H1 (cell line): ENCODE results near the gene MPHOSPH9. TPM values are rescaled to one million over a fixed set of nuclear protein-coding genes. Genes with fewer than 3 reads are reported as not detected.
"Not testable (repeated sequence)": the region's sequence is repeated elsewhere in the genome, so short reads cannot be mapped to it uniquely, and the experiment has no call there.

Experiments
- CTCF ChIA-PET: fragments of 300-600 bp; sonication (Branson Sonifier 250); formaldehyde crosslinking; loops from one replicate; lab custom pipeline; 2021; ENCODE audit not compliant: partially characterized antibody; lab: Charles Lee
- POLR2A ChIA-PET: fragments of 300-600 bp; sonication (Branson Sonifier 250); formaldehyde crosslinking; loops from one replicate; lab custom pipeline; 2021; ENCODE audit warnings: inconsistent platforms; ENCODE audit not compliant: partially characterized antibody; lab: Charles Lee
- DNase-seq, 2 experiments: peaks; one replicate each; pipeline versions ENCODE4 v3.0.0 to v3.0.0-alpha.2; 2010 to 2022; ENCODE audit warnings: low spot score in 2 of 2, low read depth in 1 of 2, mixed read lengths in 1 of 2
- FAIRE-seq: peaks from 2 replicates; lab custom pipeline; 2011; peaks lifted over from hg19 to GRCh38; lab: Jason Lieb, UNC
- H2AFZ ChIP-seq: 2 replicates; pipeline ENCODE4 v1.8.1; 2012; ENCODE audit warnings: low read length, inconsistent platforms
- H2AK5ac ChIP-seq: 2 replicates; pipeline ENCODE4 v1.6.1; 2013; ENCODE audit warnings: low read depth, low read length
- H2BK120ac ChIP-seq: replicated peaks from 2 replicates; pipeline ENCODE3; 2013; ENCODE audit warnings: low read depth, low read length, inconsistent platforms
- H2BK12ac ChIP-seq: 2 replicates; pipeline ENCODE4 v1.6.1; 2013; ENCODE audit warnings: low read depth, low read length
- H2BK15ac ChIP-seq: 2 replicates; pipeline ENCODE4 v1.6.1; 2013; ENCODE audit warnings: low read length
- H2BK20ac ChIP-seq: 2 replicates; pipeline ENCODE4 v1.6.1; 2013; ENCODE audit warnings: low read length
- H2BK5ac ChIP-seq: 2 replicates; pipeline ENCODE4 v1.6.1; 2013; ENCODE audit warnings: low read depth, low read length
- H3K14ac ChIP-seq: 2 replicates; pipeline ENCODE4 v1.6.1; 2013; ENCODE audit warnings: inconsistent platforms; ENCODE audit not compliant: insufficient read length
- H3K18ac ChIP-seq: 2 replicates; pipeline ENCODE4 v1.6.1; 2013; ENCODE audit warnings: low read length; ENCODE audit errors: extremely low read depth
- H3K23ac ChIP-seq: 2 replicates; pipeline ENCODE4 v1.6.1; 2013; ENCODE audit warnings: inconsistent platforms; ENCODE audit not compliant: insufficient read length
- H3K23me2 ChIP-seq: 2 replicates; pipeline ENCODE4 v1.6.1; 2013; ENCODE audit warnings: low read depth, low read length
- H3K27ac ChIP-seq: 2 replicates; pipeline ENCODE4 v1.6.1; 2011; ENCODE audit warnings: low read depth, low read length, inconsistent platforms
- H3K27me3 ChIP-seq, 4 experiments: replicated peaks in 1 of 4; 1 replicate in 1 of 4; 2 replicates in 3 of 4; pipeline versions ENCODE4 v1.6.1 to v1.8.1; 2011 to 2013; ENCODE audit warnings: low read length in 3 of 4, mild to moderate bottlenecking in 3 of 4, inconsistent platforms in 2 of 4, mixed read lengths in 2 of 4, moderate library complexity in 1 of 4; ENCODE audit not compliant: control insufficient read depth in 3 of 4, insufficient read depth in 3 of 4; ENCODE audit errors: extremely low read depth in 1 of 4
- H3K36me3 ChIP-seq, 4 experiments: 2 replicates each; pipeline versions ENCODE4 v1.6.1 to v1.8.1; 2011 to 2013; ENCODE audit warnings: mild to moderate bottlenecking in 4 of 4, low read length in 3 of 4, moderate library complexity in 2 of 4, control low read depth in 1 of 4, inconsistent platforms in 1 of 4; ENCODE audit not compliant: insufficient read depth in 4 of 4, control insufficient read depth in 2 of 4
- H3K4ac ChIP-seq: replicated peaks from 2 replicates; pipeline ENCODE3; 2013; ENCODE audit warnings: low read length, low read depth, mixed read lengths, inconsistent platforms; ENCODE audit not compliant: insufficient read length
- H3K4me1 ChIP-seq, 4 experiments: replicated peaks in 1 of 4; 1 replicate in 1 of 4; 2 replicates in 3 of 4; pipeline versions ENCODE4 v1.6.1 to v1.8.1; 2011 to 2013; ENCODE audit warnings: low read length in 3 of 4, inconsistent platforms in 2 of 4, mixed read lengths in 1 of 4; ENCODE audit not compliant: insufficient read depth in 4 of 4, control insufficient read depth in 3 of 4
- H3K4me2 ChIP-seq, 2 experiments: 2 replicates each; pipeline versions ENCODE4 v1.6.1 to v1.8.1; 2011 to 2013; ENCODE audit warnings: low read depth in 2 of 2, low read length in 2 of 2, control low read depth in 1 of 2, inconsistent platforms in 1 of 2, mild to moderate bottlenecking in 1 of 2; ENCODE audit not compliant: insufficient read depth in 1 of 2
- H3K4me3 ChIP-seq, 4 experiments: fragments of 200-600, 300-600 bp in 1 of 4; sonication (generic), shearing (Covaris generic), sonication (Bioruptor Twin) in 1 of 4; 2 replicates each; pipeline versions ENCODE4 v1.5.1 to v1.8.1; 2011 to 2016; ENCODE audit warnings: low read length in 4 of 4, low read depth in 3 of 4, control low read depth in 2 of 4, inconsistent platforms in 2 of 4, mild to moderate bottlenecking in 2 of 4, mixed read lengths in 1 of 4, moderate library complexity in 1 of 4; ENCODE audit not compliant: insufficient read depth in 2 of 4; ENCODE audit errors: extremely low read depth in 1 of 4
- H3K56ac ChIP-seq: replicated peaks from 2 replicates; pipeline ENCODE3; 2013; ENCODE audit warnings: low read depth, mild to moderate bottlenecking, mixed read lengths, low read length, inconsistent platforms; ENCODE audit not compliant: insufficient read length
- H3K79me1 ChIP-seq: 2 replicates; pipeline ENCODE4 v1.6.1; 2013; ENCODE audit warnings: low read depth, low read length, control low read depth
- H3K79me2 ChIP-seq, 2 experiments: 2 replicates each; pipeline versions ENCODE4 v1.6.1 to v1.8.1; 2012 to 2013; ENCODE audit warnings: low read length in 2 of 2, mild to moderate bottlenecking in 2 of 2, inconsistent platforms in 1 of 2; ENCODE audit not compliant: insufficient read depth in 2 of 2, control insufficient read depth in 1 of 2
- H3K9ac ChIP-seq, 4 experiments: replicated peaks in 1 of 4; 1 replicate in 1 of 4; 2 replicates in 3 of 4; pipeline versions ENCODE4 v1.6.1 to v1.8.1; 2011 to 2013; ENCODE audit warnings: low read depth in 3 of 4, low read length in 3 of 4, control low read depth in 2 of 4, mild to moderate bottlenecking in 2 of 4, moderate library complexity in 2 of 4, inconsistent platforms in 1 of 4; ENCODE audit errors: extremely low read depth in 1 of 4
- H3K9me3 ChIP-seq, 2 experiments: 2 replicates each; pipeline versions ENCODE4 v1.6.1 to v1.8.1; 2012 to 2013; ENCODE audit warnings: mild to moderate bottlenecking in 2 of 2, moderate library complexity in 2 of 2, control low read depth in 1 of 2, inconsistent platforms in 1 of 2, low read depth in 1 of 2, low read length in 1 of 2, mixed read lengths in 1 of 2; ENCODE audit not compliant: insufficient read depth in 2 of 2
- H4K20me1 ChIP-seq, 2 experiments: replicated peaks in 1 of 2; 2 replicates each; pipeline versions ENCODE3 to v1.8.1; 2011 to 2013; ENCODE audit warnings: inconsistent platforms in 2 of 2, low read length in 2 of 2, mild to moderate bottlenecking in 1 of 2; ENCODE audit not compliant: insufficient read depth in 2 of 2, control insufficient read depth in 1 of 2
- H4K5ac ChIP-seq: 2 replicates; pipeline ENCODE4 v1.6.1; 2013; ENCODE audit warnings: low read length, low read depth, mixed read lengths, inconsistent platforms; ENCODE audit not compliant: insufficient read length
- H4K8ac ChIP-seq: 2 replicates; pipeline ENCODE4 v1.8.0; 2013; ENCODE audit warnings: mild to moderate bottlenecking, moderate library complexity, low read length, inconsistent platforms; ENCODE audit not compliant: insufficient read depth; ENCODE audit errors: extremely low read depth
- H4K91ac ChIP-seq: replicated peaks from 2 replicates; pipeline ENCODE3; 2013; ENCODE audit warnings: low read length, mixed read lengths, inconsistent platforms; ENCODE audit not compliant: insufficient read length
- WGBS, 2 experiments: shearing (Covaris generic) in 1 of 2; methylation state at CpG; one replicate each; pipeline versions ENCODE4 v1.1.6 to v1.1.7; 2013 to 2015; ENCODE audit warnings: low lambda C conversion rate in 2 of 2, mixed read lengths in 2 of 2, inconsistent platforms in 1 of 2, low coverage in 1 of 2, missing lambda C conversion rate in 1 of 2; ENCODE audit not compliant: insufficient replicate concordance in 2 of 2, insufficient coverage in 1 of 2, insufficient read length in 1 of 2; ENCODE audit errors: extremely low coverage in 1 of 2, missing lambda C conversion rate in 1 of 2; 5-methylcytosine and 5-hydroxymethylcytosine counted together
- polyA plus RNA-seq, 7 experiments: library from polyadenylated mRNA; depleted of rRNA in 3 of 7; stranded (reverse) in 5 of 7; unstranded in 2 of 7; fragments of >200 nt in 5 of 7; fragments of 200-250 nt in 2 of 7; gene quantifications; 1 replicate in 5 of 7; 2 replicates in 1 of 7; 4 replicates in 1 of 7; pipeline versions ENCODE4 v1.2.1 to v1.2.3, GENCODE V29; 2011 to 2013; ENCODE audit warnings: missing spikeins in 2 of 7, mixed read lengths in 2 of 7
- total RNA-seq: library from RNA; stranded (reverse); fragmentation: NEBNext Ultra II Directional; extraction: Animal tissue kit (Norgen Biotek cat#: 25700); gene quantifications from 2 replicates; pipeline ENCODE4 v1.2.1, GENCODE V29; 2021

Gene MPHOSPH9
- total and polyA plus RNA-seq, 2 of the 8 experiments (the other 6 are each of a cell fraction or from before 2014, with no cell fraction given): 8.8 to 48.8 TPM

- H3K79me2 ChIP-seq, H3K79me1 ChIP-seq, H2BK5ac ChIP-seq, H3K4me1 ChIP-seq, H3K4me2 ChIP-seq, H2BK20ac ChIP-seq, H2AFZ ChIP-seq, FAIRE-seq, H2BK120ac ChIP-seq, H3K18ac ChIP-seq, H3K23ac ChIP-seq, H3K14ac ChIP-seq, H4K20me1 ChIP-seq, H3K27me3 ChIP-seq, H3K4ac ChIP-seq, H3K4me3 ChIP-seq, H3K23me2 ChIP-seq, H3K56ac ChIP-seq, H2AK5ac ChIP-seq, H2BK12ac ChIP-seq, H4K8ac ChIP-seq, DNase-seq, H3K9ac ChIP-seq, H3K27ac ChIP-seq, H4K5ac ChIP-seq, H3K9me3 ChIP-seq, H2BK15ac ChIP-seq, H4K91ac ChIP-seq: not testable (repeated sequence)
- peaks cover 3 to 18% (median 10%) of the 10 kb centered on the region in 4 experiments for H3K36me3 ChIP-seq
- ChIA-PET CTCF (interaction anchor here (0.6 to 1.0 kb wide), 3 partner anchors 224 to 863 kb away, joined by 3 read pairs; partner anchors contain the start of gene HIP1R), POLR2A (interaction anchor here (0.7 kb wide), 1 partner anchor 377 kb away, joined by 3 read pairs; the partner anchor contains the start of gene TMED2)
- WGBS, 2 experiments: 99% methylated on average over 6 of the region's 7 CpGs; no CpG with 5 or more reads in 1 of the 2 experiments
These were observed 25.1 kb downstream of the MPHOSPH9 start for GRCh38 chr12:123207815-123208214.

GRCh38 chr12:123206794-123207193, 26.1 kb downstream of the MPHOSPH9 start:
- H2AFZ ChIP-seq, H3K4me3 ChIP-seq, H3K14ac ChIP-seq, H3K18ac ChIP-seq, H3K27ac ChIP-seq, H3K9me3 ChIP-seq, H3K4ac ChIP-seq, H3K79me1 ChIP-seq, H3K56ac ChIP-seq, DNase-seq, H3K27me3 ChIP-seq, H4K91ac ChIP-seq, H2BK5ac ChIP-seq, H3K4me2 ChIP-seq, H3K23me2 ChIP-seq, H2BK120ac ChIP-seq, H3K23ac ChIP-seq, H2AK5ac ChIP-seq, H2BK15ac ChIP-seq, H3K79me2 ChIP-seq, H3K4me1 ChIP-seq, H2BK12ac ChIP-seq, H4K20me1 ChIP-seq, FAIRE-seq, H4K5ac ChIP-seq, H4K8ac ChIP-seq, H2BK20ac ChIP-seq, H3K9ac ChIP-seq: not testable (repeated sequence)
- 98% methylated on average over 3 of the region's 3 CpGs; no CpG with 5 or more reads in 1 of the 2 experiments for WGBS, 2 experiments
- ChIA-PET POLR2A (interaction anchor here (0.7 kb wide), 1 partner anchor 528 kb away, joined by 5 read pairs; no protein-coding TSS in a partner anchor), CTCF (interaction anchor here (0.6 kb wide), 1 partner anchor 15 kb away, joined by 5 read pairs; no protein-coding TSS in a partner anchor)
- H3K36me3 ChIP-seq: peaks cover 6 to 27% (median 14%) of the 10 kb centered on the region in 4 experiments
